B cell (primary cell): Measurements from ENCODE around the gene HDAC5.

Source experiments
- EZH2 ChIP-seq: IDR thresholded peaks from 2 replicates; pipeline ENCODE4 v1.6.1; 2012; ENCODE audit warnings: borderline replicate concordance, low read depth, mild to moderate bottlenecking, moderate library complexity, low read length; ENCODE audit not compliant: insufficient read depth, poor library complexity, severe bottlenecking
- TF ChIP-seq, protein P1 (sequence below): fragments of 200-600 bp; IDR thresholded peaks from one replicate; pipeline ENCODE4 v1.8.0; 2022; ENCODE audit warnings: antibody characterized with exemption, mild to moderate bottlenecking

DNA sequence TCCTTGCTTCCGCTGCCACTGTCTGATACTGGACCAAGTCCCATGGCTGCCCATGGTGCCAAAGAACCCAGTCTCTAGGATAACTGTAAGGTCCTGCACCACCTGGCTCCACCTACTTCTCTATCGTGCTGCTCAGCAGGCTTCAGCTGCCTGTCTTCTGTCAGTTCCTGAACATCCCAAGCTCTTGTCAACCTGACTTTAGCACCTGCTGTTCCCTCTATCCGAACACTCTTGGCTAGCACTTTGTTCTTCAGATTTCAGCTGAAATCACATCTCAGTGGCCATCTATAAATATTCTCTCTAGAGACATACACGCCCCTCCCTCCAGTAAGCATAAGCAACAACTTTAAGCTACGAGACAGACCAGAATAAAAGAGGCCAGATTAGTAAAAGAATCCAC, 93.7 kb downstream of the HDAC5 start:
- TF ChIP-seq, protein P1, sequence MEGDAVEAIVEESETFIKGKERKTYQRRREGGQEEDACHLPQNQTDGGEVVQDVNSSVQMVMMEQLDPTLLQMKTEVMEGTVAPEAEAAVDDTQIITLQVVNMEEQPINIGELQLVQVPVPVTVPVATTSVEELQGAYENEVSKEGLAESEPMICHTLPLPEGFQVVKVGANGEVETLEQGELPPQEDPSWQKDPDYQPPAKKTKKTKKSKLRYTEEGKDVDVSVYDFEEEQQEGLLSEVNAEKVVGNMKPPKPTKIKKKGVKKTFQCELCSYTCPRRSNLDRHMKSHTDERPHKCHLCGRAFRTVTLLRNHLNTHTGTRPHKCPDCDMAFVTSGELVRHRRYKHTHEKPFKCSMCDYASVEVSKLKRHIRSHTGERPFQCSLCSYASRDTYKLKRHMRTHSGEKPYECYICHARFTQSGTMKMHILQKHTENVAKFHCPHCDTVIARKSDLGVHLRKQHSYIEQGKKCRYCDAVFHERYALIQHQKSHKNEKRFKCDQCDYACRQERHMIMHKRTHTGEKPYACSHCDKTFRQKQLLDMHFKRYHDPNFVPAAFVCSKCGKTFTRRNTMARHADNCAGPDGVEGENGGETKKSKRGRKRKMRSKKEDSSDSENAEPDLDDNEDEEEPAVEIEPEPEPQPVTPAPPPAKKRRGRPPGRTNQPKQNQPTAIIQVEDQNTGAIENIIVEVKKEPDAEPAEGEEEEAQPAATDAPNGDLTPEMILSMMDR: no peak
- TF ChIP-seq EZH2: no peak
